ENCODE results near the gene TNIP1. TPM values are rescaled to one million over a fixed set of nuclear protein-coding genes. Genes with fewer than 3 reads are reported as not detected.

TNIP1 gene
- total RNA-seq, 4 donors from 2014 or later, result 63.9 to 296 (median 223) TPM

DNA sequence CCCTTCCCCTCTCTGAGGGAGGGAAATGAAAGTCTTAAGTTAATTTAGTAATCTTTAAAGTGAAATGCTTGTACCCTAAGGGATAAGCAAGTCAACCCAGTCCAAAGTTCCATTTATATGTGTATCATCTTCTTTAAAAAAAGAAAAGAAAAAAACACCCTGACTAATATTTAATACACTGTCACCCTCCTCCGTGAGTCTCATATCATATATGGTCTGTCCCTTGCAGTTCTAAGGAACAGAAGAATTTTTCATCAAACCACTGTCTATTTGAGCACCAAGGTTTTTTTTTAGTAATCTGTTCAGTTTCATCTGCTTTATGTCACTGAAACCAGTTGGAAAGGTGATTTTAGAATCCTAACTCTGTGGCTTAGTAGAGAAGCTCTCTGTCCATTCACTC is 15.2 kb downstream of the TNIP1 start:
- no peak overlapping the region for H3K27ac ChIP-seq
- no peaks in the 10 kb centered on the region for H3K9me3 ChIP-seq
- in situ Hi-C loops (cut with MboI; ENCODE audit: low pct_ligation_motif_present in 1 of 4, low pct_unique_long_range_greater_than_20kb in 1 of 4, low sequenced_read_pairs in 3 of 4), result no loop called here
- peaks cover 0 to 14% (median 2%) of the 10 kb centered on the region in 4 donors for H3K36me3 ChIP-seq
- H3K4me3 ChIP-seq, result no peak overlapping the region
- no peaks in the 10 kb centered on the region for H3K27me3 ChIP-seq
- WGBS, 2 donors (ENCODE audit: low coverage in 1 of 2), result 70 to 78% methylated on average over 1 of the region's 1 CpG
- peaks cover 39 to 84% (median 47%) of the 10 kb centered on the region in 4 donors for H3K4me1 ChIP-seq
- DNase-seq, result no peak
- intact Hi-C loops (cut with DNase I; ENCODE audit: low total_unique reads), result no loop called here
- TF ChIP-seq POLR2A (IDR thresholded peaks at IDR 0.05) (no peak), EP300 (IDR thresholded peaks at IDR 0.05; ENCODE audit: low read depth) (no peak), POLR2AphosphoS5 (IDR thresholded peaks at IDR 0.05) (no peak), CTCF (IDR thresholded peaks at IDR 0.05) (no peak)

DNA sequence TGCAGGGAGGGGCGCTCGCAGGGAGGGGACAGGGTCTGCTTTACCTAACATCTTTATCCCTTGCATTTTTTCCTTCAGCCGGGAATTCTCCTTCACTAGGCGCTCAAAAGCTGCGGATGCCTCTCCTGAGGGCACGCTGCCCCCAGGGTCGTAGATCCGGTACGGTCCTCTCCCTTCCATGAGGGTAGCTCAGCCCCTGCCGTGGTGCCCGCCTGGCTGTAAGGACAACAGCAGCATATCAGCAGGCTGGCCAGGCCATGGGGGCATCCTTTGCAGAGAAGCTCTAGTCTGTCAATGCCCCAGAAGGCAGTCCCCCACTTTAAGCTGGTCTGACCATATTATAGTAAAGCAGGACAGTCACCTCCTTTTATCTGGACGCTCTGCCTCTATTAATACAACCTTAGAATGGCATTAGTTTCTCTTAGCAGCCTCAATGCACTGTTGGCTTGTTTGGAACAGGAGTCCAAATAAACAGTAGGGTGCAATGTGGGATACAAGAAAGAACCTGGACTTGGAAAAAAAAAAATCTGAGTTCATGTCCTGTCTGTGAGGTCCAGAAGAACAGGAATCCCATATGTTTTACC is 15.8 kb downstream of the TNIP1 start:
- Histone ChIP-seq H3K4me3 (no peak overlapping the region), H3K27ac (peak overlapping the region in 1 of 4 donors; percentile 68), H3K9me3 (no peaks in the 10 kb centered on the region), H3K27me3 (no peaks in the 10 kb centered on the region), H3K4me1 (peaks cover 41 to 84% (median 51%) of the 10 kb centered on the region in 4 donors), H3K36me3 (peaks cover 0 to 14% (median 2%) of the 10 kb centered on the region in 4 donors)
- whole genome bisulfite sequencing, 2 donors (ENCODE audit: low coverage in 1 of 2), result 86 to 95% methylated on average over 1 to 12 of the region's 12 CpGs
- in situ Hi-C loops (cut with MboI; ENCODE audit: low pct_ligation_motif_present in 1 of 4, low pct_unique_long_range_greater_than_20kb in 1 of 4, low sequenced_read_pairs in 3 of 4), result no loop called here
- no peak for DNase-seq
- intact Hi-C loops (cut with DNase I; ENCODE audit: low total_unique reads), result no loop called here
- TF ChIP-seq CTCF (IDR thresholded peaks at IDR 0.05) (no peak), EP300 (IDR thresholded peaks at IDR 0.05; ENCODE audit: low read depth) (no peak), POLR2A (IDR thresholded peaks at IDR 0.05) (no peak), POLR2AphosphoS5 (IDR thresholded peaks at IDR 0.05) (no peak)

DNA sequence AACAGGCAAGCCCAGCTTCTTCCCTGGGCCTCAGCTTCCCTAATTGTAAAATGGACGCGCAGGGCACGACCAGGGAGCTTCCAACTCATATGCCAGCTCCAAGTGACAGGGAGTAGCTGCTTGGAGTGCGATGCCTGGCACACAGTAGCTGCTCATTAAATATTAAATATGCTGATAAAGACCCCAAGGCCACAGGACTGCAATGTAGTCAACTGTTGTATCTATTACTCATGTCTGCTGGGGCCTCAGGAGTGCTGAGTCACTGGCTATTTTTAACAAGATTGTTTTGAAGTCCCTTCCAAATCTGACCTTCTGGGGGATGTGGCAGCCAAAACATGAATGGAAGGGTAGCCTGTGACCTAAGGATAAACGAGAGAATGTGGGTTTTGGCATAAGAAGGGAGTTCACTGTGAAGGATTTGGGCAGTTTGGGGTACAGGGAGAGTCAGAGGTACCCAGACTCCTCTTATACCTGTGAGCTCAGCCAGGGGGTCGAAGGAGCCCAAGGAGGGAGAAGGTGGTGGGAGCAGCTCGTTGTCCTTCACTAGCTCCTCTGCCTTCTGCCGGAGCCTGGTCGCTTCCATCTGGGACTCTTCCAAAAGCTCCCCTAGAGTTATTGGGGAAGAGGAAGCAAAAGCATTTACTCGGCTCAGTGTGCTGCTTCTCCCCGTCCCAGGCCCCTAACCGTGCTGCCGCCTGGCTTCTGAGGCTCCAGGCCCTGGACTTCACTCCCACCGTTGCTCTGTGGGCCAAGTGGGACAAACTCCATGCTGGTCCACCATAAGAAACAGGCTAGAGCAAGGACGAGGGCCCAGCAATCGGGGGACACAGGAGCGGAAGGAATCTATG is 17.5 kb downstream of the TNIP1 start:
- intact Hi-C loops (cut with DNase I; ENCODE audit: low total_unique reads) (no loop called here), in situ Hi-C loops (cut with MboI; ENCODE audit: low pct_ligation_motif_present in 1 of 4, low pct_unique_long_range_greater_than_20kb in 1 of 4, low sequenced_read_pairs in 3 of 4) (no loop called here)
- TF ChIP-seq POLR2A (IDR thresholded peaks at IDR 0.05), result no peak
- no peak for TF ChIP-seq CTCF (IDR thresholded peaks at IDR 0.05)
- TF ChIP-seq EP300 (IDR thresholded peaks at IDR 0.05; ENCODE audit: low read depth), result no peak
- TF ChIP-seq POLR2AphosphoS5 (IDR thresholded peaks at IDR 0.05), result no peak
- no peak overlapping the region for H3K4me3 ChIP-seq
- no peaks in the 10 kb centered on the region for H3K9me3 ChIP-seq
- 76 to 88% methylated on average over 5 to 17 of the region's 17 CpGs for WGBS, 2 donors (ENCODE audit: low coverage in 1 of 2)
- H3K27ac ChIP-seq, result peak overlapping the region; percentile 68 to 72 (median 70)
- H3K4me1 ChIP-seq, result peaks cover 31 to 69% (median 39%) of the 10 kb centered on the region in 4 donors
- DNase-seq, result no peak
- peaks cover 0 to 14% (median 4%) of the 10 kb centered on the region in 4 donors for H3K36me3 ChIP-seq
- H3K27me3 ChIP-seq, result no peaks in the 10 kb centered on the region

DNA sequence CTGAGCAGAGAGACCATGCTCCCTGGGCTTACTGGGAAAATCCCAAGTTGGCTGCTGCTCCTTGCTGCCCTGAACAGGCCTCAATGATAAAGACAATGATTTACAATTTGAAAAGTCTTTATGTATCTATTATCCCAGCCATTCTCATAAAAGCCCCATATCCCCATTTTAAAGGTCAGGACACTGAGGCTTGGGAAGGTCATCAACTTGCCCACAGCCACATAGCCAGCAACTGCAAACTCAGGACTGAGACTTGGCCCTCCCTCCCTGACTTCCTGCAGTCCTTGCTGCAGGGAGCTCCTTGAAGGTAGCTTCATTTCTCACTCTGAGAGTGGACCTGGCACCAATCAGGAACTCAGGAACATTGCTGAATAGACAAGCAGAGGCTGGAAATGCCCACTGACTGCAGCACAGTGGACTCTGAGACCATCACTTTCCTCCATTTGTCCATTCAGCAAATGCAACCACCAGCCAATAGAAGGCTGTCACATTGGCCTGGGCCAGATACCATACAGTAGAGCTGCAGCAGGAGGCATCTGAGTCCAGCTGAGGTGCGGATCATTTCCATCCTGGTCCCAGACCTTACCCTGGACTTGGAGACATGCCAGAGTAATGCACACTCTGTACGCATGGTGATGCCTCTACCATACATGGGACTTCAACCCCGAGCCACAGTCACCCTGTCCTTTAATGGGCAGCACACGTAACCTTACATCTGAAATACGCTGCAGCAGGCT is 18.3 kb downstream of the TNIP1 start:
- 83% methylated on average over 4 of the region's 5 CpGs; no CpG with 5 or more reads in 1 of the 2 donors for WGBS, 2 donors (ENCODE audit: low coverage in 1 of 2)
- Histone ChIP-seq H3K9me3 (no peaks in the 10 kb centered on the region), H3K27ac (peak overlapping the region; percentile 68 to 72 (median 70)), H3K36me3 (peaks cover 0 to 14% (median 4%) of the 10 kb centered on the region in 4 donors), H3K27me3 (no peaks in the 10 kb centered on the region), H3K4me3 (no peak overlapping the region), H3K4me1 (peaks cover 26 to 61% (median 36%) of the 10 kb centered on the region in 4 donors)
- intact Hi-C loops (cut with DNase I; ENCODE audit: low total_unique reads) (no loop called here), in situ Hi-C loops (cut with MboI; ENCODE audit: low pct_ligation_motif_present in 1 of 4, low pct_unique_long_range_greater_than_20kb in 1 of 4, low sequenced_read_pairs in 3 of 4) (no loop called here)
- TF ChIP-seq CTCF (IDR thresholded peaks at IDR 0.05) (no peak), POLR2A (IDR thresholded peaks at IDR 0.05) (no peak), POLR2AphosphoS5 (IDR thresholded peaks at IDR 0.05) (no peak), EP300 (IDR thresholded peaks at IDR 0.05; ENCODE audit: low read depth) (no peak)
- DNase-seq, result no peak

Data from transverse colon (tissue), 4 donors.